HFF-Myc (cell line): ENCODE measurements around the gene CUX1.

Source experiments
- DNase-seq: peaks from one replicate; pipeline ENCODE4 v3.0.0-alpha.2; 2011; ENCODE audit warnings: low read depth; ENCODE audit errors: extremely low read depth
- H3K4me3 ChIP-seq: replicated peaks from 2 replicates; pipeline ENCODE4 v1.5.1; 2011; ENCODE audit warnings: low read depth, mild to moderate bottlenecking, control low read depth, low read length
- CTCF ChIP-seq: IDR thresholded peaks from 2 replicates; pipeline ENCODE4 v1.5.1; 2012; ENCODE audit warnings: mild to moderate bottlenecking, low read depth, low read length, control low read depth; ENCODE audit errors: missing control alignments

CUX1 gene

GRCh38 chr7:101941481-101942383 lies 124.3 kb downstream of the CUX1 start:
- DNase-seq: no peak
- no peak for TF ChIP-seq CTCF
- no peak overlapping the region for H3K4me3 ChIP-seq

- no peak overlapping the region for H3K4me3 ChIP-seq
- no peak for TF ChIP-seq CTCF
- DNase-seq: no peak
Measured at GRCh38 chr7:101942603-101943210, 125.3 kb downstream of the CUX1 start.

- TF ChIP-seq CTCF: no peak
- DNase-seq: no peak
- no peak overlapping the region for H3K4me3 ChIP-seq
Measured at GRCh38 chr7:101943306-101943705, 125.9 kb downstream of the CUX1 start.

GRCh38 chr7:101943889-101944600 lies 126.6 kb downstream of the CUX1 start:
- TF ChIP-seq CTCF: no peak
- no peak for DNase-seq
- H3K4me3 ChIP-seq: no peak overlapping the region

GRCh38 chr7:101944611-101945010 lies 127.2 kb downstream of the CUX1 start:
- DNase-seq: no peak
- no peak overlapping the region for H3K4me3 ChIP-seq
- TF ChIP-seq CTCF: no peak

- DNase-seq: no peak
- no peak for TF ChIP-seq CTCF
- no peak overlapping the region for H3K4me3 ChIP-seq
Measured at GRCh38 chr7:101945034-101945758, 127.8 kb downstream of the CUX1 start.
